Type B pancreatic cell (in vitro differentiated cells): ENCODE results near the gene RPL36A. TPM values are rescaled to one million over a fixed set of nuclear protein-coding genes. Genes with fewer than 3 reads are reported as not detected.

Experiments
- DNase-seq: peaks from one replicate; pipeline ENCODE4 v3.0.0; 2021; ENCODE audit warnings: mixed read lengths; ENCODE audit not compliant: unreplicated experiment; ENCODE audit errors: extremely low spot score
- H3K27ac Mint-ChIP-seq: 2 replicates; pipeline ENCODE4 v1.8.0; 2021; ENCODE audit warnings: mild to moderate bottlenecking, mixed read lengths
- H3K27me3 Mint-ChIP-seq: 2 replicates; pipeline ENCODE4 v1.8.0; 2021; ENCODE audit warnings: mixed read lengths
- H3K36me3 Mint-ChIP-seq: 2 replicates; pipeline ENCODE4 v1.8.0; 2021; ENCODE audit warnings: mixed read lengths
- H3K4me1 Mint-ChIP-seq: one replicate; pipeline ENCODE4 v1.8.0; 2021; ENCODE audit warnings: mixed read lengths; ENCODE audit not compliant: unreplicated experiment
- H3K4me3 Mint-ChIP-seq: 2 replicates; pipeline ENCODE4 v1.8.0; 2021; ENCODE audit warnings: mild to moderate bottlenecking, mixed read lengths
- H3K9me3 Mint-ChIP-seq: 2 replicates; pipeline ENCODE4 v1.8.0; 2021; ENCODE audit warnings: mixed read lengths
- total RNA-seq: library from RNA; stranded (reverse); gene quantifications from 2 replicates; pipeline ENCODE4 v1.2.1, GENCODE V29; 2021; ENCODE audit warnings: low replicate concordance
- TF ChIP-seq, protein P1 (sequence below): fragments of 200-600 bp; sonication (generic); conservative IDR thresholded peaks from 2 replicates; pipeline ENCODE4 v1.5.0; 2021; ENCODE audit warnings: antibody characterized with exemption, mild to moderate bottlenecking

The RPL36A gene
- total RNA-seq, 1 donor from 2014 or later: 338 TPM

DNA sequence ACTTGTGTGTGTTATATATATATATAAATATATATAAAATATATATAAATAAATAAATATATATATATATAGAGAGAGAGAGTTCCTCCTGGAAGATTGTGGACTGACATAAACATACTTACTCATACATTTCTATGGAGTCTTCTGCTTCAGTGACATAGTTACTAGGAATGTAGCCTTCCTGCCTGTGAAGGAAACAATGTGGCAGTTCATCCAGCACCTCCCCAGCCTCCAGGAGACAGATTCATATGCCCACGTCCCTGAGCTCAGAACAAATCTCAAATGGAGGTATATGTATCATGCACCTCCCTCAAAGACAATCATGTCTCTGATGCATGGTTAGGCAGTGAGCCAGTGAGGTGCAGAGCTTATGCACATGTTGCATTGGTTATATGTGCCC lies 30.8 kb upstream of the RPL36A start:
- Mint-ChIP-seq H3K36me3 (no peaks in the 10 kb centered on the region), H3K9me3 (peaks cover 4% of the 10 kb centered on the region), H3K27ac (no peak overlapping the region), H3K4me1 (no peaks in the 10 kb centered on the region), H3K27me3 (no peaks in the 10 kb centered on the region), H3K4me3 (no peak overlapping the region)
- no peak for DNase-seq
- TF ChIP-seq, protein P1, sequence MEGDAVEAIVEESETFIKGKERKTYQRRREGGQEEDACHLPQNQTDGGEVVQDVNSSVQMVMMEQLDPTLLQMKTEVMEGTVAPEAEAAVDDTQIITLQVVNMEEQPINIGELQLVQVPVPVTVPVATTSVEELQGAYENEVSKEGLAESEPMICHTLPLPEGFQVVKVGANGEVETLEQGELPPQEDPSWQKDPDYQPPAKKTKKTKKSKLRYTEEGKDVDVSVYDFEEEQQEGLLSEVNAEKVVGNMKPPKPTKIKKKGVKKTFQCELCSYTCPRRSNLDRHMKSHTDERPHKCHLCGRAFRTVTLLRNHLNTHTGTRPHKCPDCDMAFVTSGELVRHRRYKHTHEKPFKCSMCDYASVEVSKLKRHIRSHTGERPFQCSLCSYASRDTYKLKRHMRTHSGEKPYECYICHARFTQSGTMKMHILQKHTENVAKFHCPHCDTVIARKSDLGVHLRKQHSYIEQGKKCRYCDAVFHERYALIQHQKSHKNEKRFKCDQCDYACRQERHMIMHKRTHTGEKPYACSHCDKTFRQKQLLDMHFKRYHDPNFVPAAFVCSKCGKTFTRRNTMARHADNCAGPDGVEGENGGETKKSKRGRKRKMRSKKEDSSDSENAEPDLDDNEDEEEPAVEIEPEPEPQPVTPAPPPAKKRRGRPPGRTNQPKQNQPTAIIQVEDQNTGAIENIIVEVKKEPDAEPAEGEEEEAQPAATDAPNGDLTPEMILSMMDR: no peak

DNA sequence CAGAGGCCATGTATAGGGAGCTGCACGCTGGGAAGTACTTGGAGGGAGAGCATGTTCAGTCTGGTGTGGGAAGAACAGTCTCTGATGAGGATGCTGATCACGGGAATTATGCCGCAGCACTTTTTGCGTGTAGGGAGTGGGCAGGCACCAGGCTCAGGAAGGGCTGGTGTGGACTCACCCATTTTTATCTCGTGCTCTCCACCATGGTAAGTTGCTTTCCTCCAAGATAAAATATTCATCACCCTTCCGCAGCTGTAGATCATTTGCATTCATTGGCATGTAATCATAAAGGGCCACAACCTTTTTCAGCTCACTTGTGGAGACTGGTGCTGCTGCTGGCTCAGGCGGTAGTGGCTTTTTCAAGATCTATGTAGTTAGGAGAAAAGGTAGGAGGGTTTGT lies 30.4 kb upstream of the RPL36A start:
- DNase-seq: no peak
- TF ChIP-seq, protein P1: no peak
- no peaks in the 10 kb centered on the region for H3K36me3 Mint-ChIP-seq
- peaks cover 4% of the 10 kb centered on the region for H3K9me3 Mint-ChIP-seq
- H3K27me3 Mint-ChIP-seq: no peaks in the 10 kb centered on the region
- H3K4me1 Mint-ChIP-seq: no peaks in the 10 kb centered on the region
- no peak overlapping the region for H3K4me3 Mint-ChIP-seq
- H3K27ac Mint-ChIP-seq: no peak overlapping the region

DNA sequence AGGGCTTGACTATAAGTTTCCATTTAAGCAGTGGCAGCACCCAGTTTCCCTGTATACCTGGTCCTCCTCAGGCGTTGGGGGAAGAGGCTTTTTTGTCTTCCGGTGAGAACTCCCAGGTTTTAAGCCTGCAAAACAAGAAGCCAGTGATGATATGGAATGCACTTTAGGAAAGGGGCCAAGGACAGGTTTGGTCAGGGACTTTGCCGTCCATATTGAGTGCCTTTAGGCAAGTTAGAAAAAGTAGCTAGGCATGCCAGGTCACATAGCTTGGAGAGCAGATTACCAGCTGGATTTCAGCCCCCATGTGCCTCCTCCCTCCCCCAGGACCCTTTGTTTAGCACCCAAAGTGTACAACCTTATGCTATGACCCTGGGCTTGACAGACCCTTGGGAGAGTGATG lies 28.7 kb upstream of the RPL36A start:
- no peaks in the 10 kb centered on the region for H3K27me3 Mint-ChIP-seq
- no peaks in the 10 kb centered on the region for H3K4me1 Mint-ChIP-seq
- no peak for DNase-seq
- no peaks in the 10 kb centered on the region for H3K36me3 Mint-ChIP-seq
- H3K4me3 Mint-ChIP-seq: no peak overlapping the region
- H3K27ac Mint-ChIP-seq: no peak overlapping the region
- H3K9me3 Mint-ChIP-seq: peaks cover 4% of the 10 kb centered on the region
- TF ChIP-seq, protein P1: no peak

DNA sequence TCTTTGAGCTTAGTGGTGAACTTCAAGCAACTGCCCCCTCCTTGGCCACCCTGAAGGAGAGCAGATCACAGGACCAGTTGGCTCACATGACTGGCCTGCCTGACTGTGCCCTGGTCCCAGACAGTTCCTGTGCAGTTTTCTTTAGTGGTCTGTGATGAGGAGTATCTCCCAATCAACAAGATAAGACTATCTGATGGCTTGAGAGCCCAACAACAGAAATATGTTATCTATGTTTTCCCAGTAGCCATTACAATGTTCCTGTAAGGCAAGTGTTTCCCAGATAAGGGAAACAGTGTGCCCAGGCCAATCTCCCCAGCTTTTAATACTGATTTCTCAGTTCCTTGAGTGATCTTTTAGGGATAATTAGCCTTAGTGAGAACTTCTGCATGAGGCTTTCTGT lies 28.1 kb upstream of the RPL36A start:
- no peaks in the 10 kb centered on the region for H3K36me3 Mint-ChIP-seq
- no peak overlapping the region for H3K4me3 Mint-ChIP-seq
- no peak for DNase-seq
- no peaks in the 10 kb centered on the region for H3K4me1 Mint-ChIP-seq
- no peak overlapping the region for H3K27ac Mint-ChIP-seq
- H3K27me3 Mint-ChIP-seq: no peaks in the 10 kb centered on the region
- TF ChIP-seq, protein P1: no peak
- H3K9me3 Mint-ChIP-seq: peaks cover 4% of the 10 kb centered on the region

DNA sequence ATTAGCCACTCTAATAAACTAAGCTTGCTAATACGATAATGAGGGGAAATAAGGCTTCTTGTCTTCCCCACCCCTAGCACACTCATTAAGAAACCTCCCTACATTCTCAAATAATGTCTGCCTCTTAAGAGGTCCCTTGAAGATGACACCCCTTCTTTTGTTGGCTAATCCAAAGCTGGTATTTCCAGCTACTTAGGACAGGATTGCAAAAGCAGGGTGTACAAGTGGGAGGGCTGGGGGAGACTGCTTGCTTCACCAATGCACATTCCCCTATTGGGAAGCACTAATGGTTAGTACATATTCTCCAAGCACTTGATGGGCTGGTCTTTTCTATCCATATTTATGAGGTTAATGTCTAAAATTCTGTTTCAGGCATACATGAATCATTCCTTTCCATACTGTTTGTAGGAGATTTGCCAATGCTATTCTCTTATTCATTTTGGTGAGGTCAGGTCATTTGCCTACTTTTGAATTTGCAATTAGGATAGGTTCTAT lies 25.5 kb upstream of the RPL36A start:
- Mint-ChIP-seq H3K4me1 (no peaks in the 10 kb centered on the region), H3K27me3 (no peaks in the 10 kb centered on the region), H3K36me3 (no peaks in the 10 kb centered on the region), H3K4me3 (no peak overlapping the region), H3K27ac (no peak overlapping the region), H3K9me3 (peaks cover 4% of the 10 kb centered on the region)
- TF ChIP-seq, protein P1: no peak
- no peak for DNase-seq

DNA sequence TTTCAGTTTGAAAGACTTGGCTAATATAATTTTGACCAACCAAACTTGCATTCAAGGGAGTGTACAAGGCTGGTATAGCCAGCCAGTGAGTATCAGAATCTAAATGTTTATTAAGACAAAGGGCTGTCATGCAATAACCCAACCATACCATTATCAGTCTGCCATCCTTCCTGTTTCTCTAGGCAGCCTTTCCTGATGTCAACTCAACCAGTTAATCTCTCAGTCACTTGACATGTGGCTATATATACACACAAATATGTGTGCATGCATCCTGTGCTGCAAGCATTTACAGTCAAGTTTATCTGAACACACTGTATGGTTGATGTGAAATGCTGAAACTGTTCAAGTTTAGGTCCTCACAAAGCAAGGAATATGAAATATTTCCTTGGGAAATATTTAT lies 22.0 kb upstream of the RPL36A start:
- no peak for DNase-seq
- no peak overlapping the region for H3K27ac Mint-ChIP-seq
- H3K27me3 Mint-ChIP-seq: no peaks in the 10 kb centered on the region
- H3K4me1 Mint-ChIP-seq: no peaks in the 10 kb centered on the region
- no peaks in the 10 kb centered on the region for H3K36me3 Mint-ChIP-seq
- no peaks in the 10 kb centered on the region for H3K9me3 Mint-ChIP-seq
- TF ChIP-seq, protein P1: no peak
- H3K4me3 Mint-ChIP-seq: no peak overlapping the region
